ENCODE results near the gene DPP10. TPM values are rescaled to one million over a fixed set of nuclear protein-coding genes. Genes with fewer than 3 reads are reported as not detected.
"Not testable (repeated sequence)": the region's sequence is repeated elsewhere in the genome, so short reads cannot be mapped to it uniquely, and the experiment has no call there.

DPP10 gene
- total RNA-seq, 1 donor: not detected

GRCh38 chr2:114742245-114742644 is 299.8 kb downstream of the DPP10 start:
- no peak for TF ChIP-seq CTCF (IDR thresholded peaks at IDR 0.05; ENCODE audit: insufficient read depth, low read length)
- no peak overlapping the region for H3K4me3 ChIP-seq (ENCODE audit: low read depth, low read length)
- DNase-seq (ENCODE audit: low read depth): no peak

- no peak for DNase-seq (ENCODE audit: low read depth)
- TF ChIP-seq CTCF (IDR thresholded peaks at IDR 0.05; ENCODE audit: insufficient read depth, low read length): no peak
- H3K4me3 ChIP-seq (ENCODE audit: low read depth, low read length): no peak overlapping the region
Observed at GRCh38 chr2:114745700-114746099, 303.3 kb downstream of the DPP10 start.

- H3K4me3 ChIP-seq (ENCODE audit: low read depth, low read length); DNase-seq (ENCODE audit: low read depth): not testable (repeated sequence)
Observed at GRCh38 chr2:114748175-114748574, 305.7 kb downstream of the DPP10 start.

GRCh38 chr2:114752425-114752824 is 310.0 kb downstream of the DPP10 start:
- DNase-seq (ENCODE audit: low read depth): no peak
- no peak for TF ChIP-seq CTCF (IDR thresholded peaks at IDR 0.05; ENCODE audit: insufficient read depth, low read length)
- H3K4me3 ChIP-seq (ENCODE audit: low read depth, low read length): no peak overlapping the region

GRCh38 chr2:114753145-114753544 is 310.7 kb downstream of the DPP10 start:
- H3K4me3 ChIP-seq (ENCODE audit: low read depth, low read length): no peak overlapping the region
- no peak for TF ChIP-seq CTCF (IDR thresholded peaks at IDR 0.05; ENCODE audit: insufficient read depth, low read length)
- DNase-seq (ENCODE audit: low read depth): no peak

- TF ChIP-seq CTCF (IDR thresholded peaks at IDR 0.05; ENCODE audit: insufficient read depth, low read length): no peak
- no peak overlapping the region for H3K4me3 ChIP-seq (ENCODE audit: low read depth, low read length)
- no peak for DNase-seq (ENCODE audit: low read depth)
Observed at GRCh38 chr2:114754907-114755563, 312.6 kb downstream of the DPP10 start.

- H3K4me3 ChIP-seq (ENCODE audit: low read depth, low read length): no peak overlapping the region
- no peak for DNase-seq (ENCODE audit: low read depth)
- no peak for TF ChIP-seq CTCF (IDR thresholded peaks at IDR 0.05; ENCODE audit: insufficient read depth, low read length)
Observed at GRCh38 chr2:114762376-114762775, 319.9 kb downstream of the DPP10 start.
